Karpas-422 (cell line): ENCODE data around the gene KLF7. TPM values are rescaled to one million over a fixed set of nuclear protein-coding genes. Genes with fewer than 3 reads are reported as not detected.

Source experiments
- DNase-seq: peaks from one replicate; pipeline ENCODE4 v3.0.0-alpha.2; 2015
- H2AFZ ChIP-seq: fragments of 200-600 bp; sonication (generic); 2 replicates; pipeline ENCODE4 v1.6.1; 2014; ENCODE audit warnings: antibody characterized with exemption, low read length, mixed read lengths
- H3K27ac ChIP-seq: fragments of 200-600 bp; sonication (generic); 2 replicates; pipeline ENCODE4 v1.5.1; 2014; ENCODE audit warnings: mild to moderate bottlenecking, low read length, moderate library complexity
- H3K27me3 ChIP-seq: fragments of 200-600 bp; sonication (generic); 2 replicates; pipeline ENCODE4 v1.6.1; 2014; ENCODE audit warnings: low read length, mixed read lengths
- H3K36me3 ChIP-seq: fragments of 200-600 bp; sonication (generic); 2 replicates; pipeline ENCODE4 v1.6.1; 2014; ENCODE audit warnings: low read length, mixed read lengths; ENCODE audit not compliant: insufficient read depth
- H3K4me1 ChIP-seq: fragments of 200-600 bp; sonication (generic); 2 replicates; pipeline ENCODE4 v1.6.1; 2014; ENCODE audit warnings: mild to moderate bottlenecking, low read length, mixed read lengths
- H3K4me2 ChIP-seq: fragments of 200-600 bp; sonication (generic); 2 replicates; pipeline ENCODE4 v1.6.1; 2014; ENCODE audit warnings: low read length, low read depth, mild to moderate bottlenecking; ENCODE audit not compliant: poor library complexity, severe bottlenecking
- H3K4me3 ChIP-seq: fragments of 200-600 bp; sonication (generic); 2 replicates; pipeline ENCODE4 v1.5.1; 2014; ENCODE audit warnings: mild to moderate bottlenecking, antibody characterized with exemption, low read length, mixed read lengths
- H3K79me2 ChIP-seq: fragments of 200-600 bp; sonication (generic); 2 replicates; pipeline ENCODE4 v1.6.1; 2014; ENCODE audit warnings: mild to moderate bottlenecking, low read length, mixed read lengths
- H3K9ac ChIP-seq: fragments of 200-600 bp; sonication (generic); 2 replicates; pipeline ENCODE4 v1.6.0; 2014; ENCODE audit warnings: low read length
- H3K9me2 ChIP-seq: fragments of 200-600 bp; sonication (generic), shearing (Covaris generic); replicated peaks from 2 replicates; pipeline ENCODE4 v1.6.0; 2014; ENCODE audit warnings: mild to moderate bottlenecking, low read length, moderate library complexity; ENCODE audit not compliant: insufficient read depth
- H3K9me3 ChIP-seq: fragments of 300-700, 200-600 bp; sonication (generic); 2 replicates; pipeline ENCODE4 v1.6.1; 2014; ENCODE audit warnings: low read length, mixed read lengths
- H4K20me1 ChIP-seq: fragments of 200-600 bp; sonication (generic); 2 replicates; pipeline ENCODE4 v1.6.1; 2014; ENCODE audit warnings: mild to moderate bottlenecking, antibody characterized with exemption, low read length, low read depth; ENCODE audit not compliant: insufficient read depth
- total RNA-seq: library from RNA; depleted of rRNA; stranded (reverse); fragments of >200 nt; shearing (Covaris generic); gene quantifications from 2 replicates; pipeline ENCODE4 v1.2.3, GENCODE V29; 2014; ENCODE audit warnings: low replicate concordance

KLF7 gene
- total RNA-seq, 1 experiment from 2014 or later, result 8.8 TPM

GRCh38 chr2:207132019-207132418 is 33.7 kb downstream of the KLF7 start:
- Histone ChIP-seq H3K27ac (no peak overlapping the region), H3K27me3 (no peaks in the 10 kb centered on the region), H3K9me2 (no peaks in the 10 kb centered on the region), H3K4me1 (no peaks in the 10 kb centered on the region), H3K9me3 (no peaks in the 10 kb centered on the region), H3K79me2 (no peaks in the 10 kb centered on the region), H3K4me3 (no peak overlapping the region), H2AFZ (no peak overlapping the region), H4K20me1 (peaks cover 17% of the 10 kb centered on the region; the same call in 1 of the 2 replicates), H3K9ac (no peak overlapping the region), H3K36me3 (no peaks in the 10 kb centered on the region), H3K4me2 (no peak overlapping the region)
- DNase-seq, result no peak

- Histone ChIP-seq H4K20me1 (peaks cover 20% of the 10 kb centered on the region; the same call in 1 of the 2 replicates), H3K4me3 (no peak overlapping the region), H2AFZ (no peak overlapping the region), H3K9me3 (no peaks in the 10 kb centered on the region), H3K4me1 (no peaks in the 10 kb centered on the region), H3K9me2 (no peaks in the 10 kb centered on the region), H3K9ac (no peak overlapping the region), H3K4me2 (no peak overlapping the region), H3K27me3 (no peaks in the 10 kb centered on the region), H3K27ac (no peak overlapping the region), H3K79me2 (no peaks in the 10 kb centered on the region), H3K36me3 (no peaks in the 10 kb centered on the region)
- no peak for DNase-seq
Observed at GRCh38 chr2:207131594-207131993, 34.2 kb downstream of the KLF7 start.

- Histone ChIP-seq H3K79me2 (no peaks in the 10 kb centered on the region), H3K27me3 (no peaks in the 10 kb centered on the region), H3K27ac (no peak overlapping the region), H3K9me2 (no peaks in the 10 kb centered on the region), H4K20me1 (peaks cover 20% of the 10 kb centered on the region; the same call in 1 of the 2 replicates), H3K9me3 (no peaks in the 10 kb centered on the region), H3K4me1 (no peaks in the 10 kb centered on the region), H3K4me2 (no peak overlapping the region), H3K36me3 (no peaks in the 10 kb centered on the region), H3K4me3 (no peak overlapping the region), H3K9ac (no peak overlapping the region), H2AFZ (no peak overlapping the region)
- DNase-seq, result no peak
Observed at GRCh38 chr2:207130958-207131521, 34.7 kb downstream of the KLF7 start.

- H3K4me2 ChIP-seq, result no peak overlapping the region
Observed at GRCh38 chr2:207129821-207130220, 35.9 kb downstream of the KLF7 start.

GRCh38 chr2:207128867-207129266 is 36.9 kb downstream of the KLF7 start:
- Histone ChIP-seq H3K9me2 (no peaks in the 10 kb centered on the region), H3K4me2 (no peak overlapping the region), H3K79me2 (no peaks in the 10 kb centered on the region), H3K27me3 (no peaks in the 10 kb centered on the region), H4K20me1 (peaks cover 14% of the 10 kb centered on the region; the same call in 1 of the 2 replicates), H2AFZ (no peak overlapping the region), H3K9me3 (no peaks in the 10 kb centered on the region), H3K4me3 (no peak overlapping the region), H3K36me3 (no peaks in the 10 kb centered on the region), H3K27ac (no peak overlapping the region), H3K9ac (no peak overlapping the region), H3K4me1 (no peaks in the 10 kb centered on the region)
- no peak for DNase-seq

More at GRCh38 chr2:207129821-207130220, 35.9 kb downstream of the KLF7 start:
- H3K27me3 ChIP-seq, result no peaks in the 10 kb centered on the region
- no peak overlapping the region for H3K4me3 ChIP-seq
- no peak overlapping the region for H2AFZ ChIP-seq
- no peak for DNase-seq
- H3K9me2 ChIP-seq, result no peaks in the 10 kb centered on the region
- H3K79me2 ChIP-seq, result no peaks in the 10 kb centered on the region
- no peaks in the 10 kb centered on the region for H3K36me3 ChIP-seq
- no peaks in the 10 kb centered on the region for H3K4me1 ChIP-seq
- H3K9me3 ChIP-seq, result no peaks in the 10 kb centered on the region
- H3K27ac ChIP-seq, result no peak overlapping the region
- H4K20me1 ChIP-seq, result peaks cover 18% of the 10 kb centered on the region; the same call in 1 of the 2 replicates
- H3K9ac ChIP-seq, result no peak overlapping the region

GRCh38 chr2:207126724-207127308 is 38.9 kb downstream of the KLF7 start:
- H3K27me3 ChIP-seq, result no peaks in the 10 kb centered on the region

GRCh38 chr2:207123776-207124391 is 41.9 kb downstream of the KLF7 start:
- Histone ChIP-seq H3K27ac (no peak overlapping the region), H3K4me3 (no peak overlapping the region), H3K4me2 (no peak overlapping the region), H3K9me2 (no peaks in the 10 kb centered on the region), H3K4me1 (no peaks in the 10 kb centered on the region), H3K9ac (no peak overlapping the region), H3K27me3 (no peaks in the 10 kb centered on the region), H3K36me3 (no peaks in the 10 kb centered on the region), H4K20me1 (0 out of 2 replicates have a peak, but pooled peaks cover 6% of the 10 kb centered on the region), H3K79me2 (no peaks in the 10 kb centered on the region), H3K9me3 (no peaks in the 10 kb centered on the region), H2AFZ (no peak overlapping the region)
- no peak for DNase-seq

More at GRCh38 chr2:207126724-207127308, 38.9 kb downstream of the KLF7 start:
- H3K36me3 ChIP-seq, result no peaks in the 10 kb centered on the region
- H3K4me3 ChIP-seq, result no peak overlapping the region
- no peak overlapping the region for H3K27ac ChIP-seq
- DNase-seq, result no peak
- no peaks in the 10 kb centered on the region for H3K4me1 ChIP-seq
- no peaks in the 10 kb centered on the region for H3K9me2 ChIP-seq
- H3K9me3 ChIP-seq, result no peaks in the 10 kb centered on the region
- peaks cover 13% of the 10 kb centered on the region; the same call in 1 of the 2 replicates for H4K20me1 ChIP-seq
- no peak overlapping the region for H3K9ac ChIP-seq
- H2AFZ ChIP-seq, result no peak overlapping the region
- no peaks in the 10 kb centered on the region for H3K79me2 ChIP-seq
- H3K4me2 ChIP-seq, result no peak overlapping the region

- no peaks in the 10 kb centered on the region for H3K4me1 ChIP-seq
- H4K20me1 ChIP-seq, result 0 out of 2 replicates have a peak, but pooled peaks cover 6% of the 10 kb centered on the region
- H3K4me3 ChIP-seq, result no peak overlapping the region
- H3K36me3 ChIP-seq, result no peaks in the 10 kb centered on the region
- H3K79me2 ChIP-seq, result no peaks in the 10 kb centered on the region
- H3K9me3 ChIP-seq, result no peaks in the 10 kb centered on the region
- no peak overlapping the region for H3K4me2 ChIP-seq
- H3K27ac ChIP-seq, result no peak overlapping the region
- H3K27me3 ChIP-seq, result no peaks in the 10 kb centered on the region
- no peak for DNase-seq
- H3K9me2 ChIP-seq, result no peaks in the 10 kb centered on the region
- H3K9ac ChIP-seq, result no peak overlapping the region
- no peak overlapping the region for H2AFZ ChIP-seq
Observed at GRCh38 chr2:207123335-207123744, 42.4 kb downstream of the KLF7 start.
